ENCODE results near the gene DYNC1LI1.

Gene DYNC1LI1

DNA sequence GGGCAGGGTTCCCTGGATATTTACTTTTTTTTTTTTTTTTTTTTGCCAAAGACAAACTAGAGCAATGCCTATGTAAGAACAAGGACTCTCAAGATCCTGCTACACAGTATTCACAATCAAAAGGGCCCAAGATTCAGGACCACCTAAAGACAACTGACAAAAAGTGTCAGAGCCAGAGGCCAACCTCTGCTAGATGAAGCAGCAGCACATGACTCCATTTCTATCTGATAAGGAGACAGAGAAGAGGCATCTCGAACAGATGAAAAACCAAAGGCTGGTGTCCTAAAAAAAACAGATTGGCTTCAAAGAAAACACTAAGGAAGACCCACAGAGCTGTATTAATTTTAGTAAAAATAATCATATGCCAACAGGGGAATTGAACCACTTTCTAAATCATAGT lies 88.0 kb downstream of the DYNC1LI1 start:
- no peak for DNase-seq (ENCODE audit: low spot score)
- TF ChIP-seq, protein P1, sequence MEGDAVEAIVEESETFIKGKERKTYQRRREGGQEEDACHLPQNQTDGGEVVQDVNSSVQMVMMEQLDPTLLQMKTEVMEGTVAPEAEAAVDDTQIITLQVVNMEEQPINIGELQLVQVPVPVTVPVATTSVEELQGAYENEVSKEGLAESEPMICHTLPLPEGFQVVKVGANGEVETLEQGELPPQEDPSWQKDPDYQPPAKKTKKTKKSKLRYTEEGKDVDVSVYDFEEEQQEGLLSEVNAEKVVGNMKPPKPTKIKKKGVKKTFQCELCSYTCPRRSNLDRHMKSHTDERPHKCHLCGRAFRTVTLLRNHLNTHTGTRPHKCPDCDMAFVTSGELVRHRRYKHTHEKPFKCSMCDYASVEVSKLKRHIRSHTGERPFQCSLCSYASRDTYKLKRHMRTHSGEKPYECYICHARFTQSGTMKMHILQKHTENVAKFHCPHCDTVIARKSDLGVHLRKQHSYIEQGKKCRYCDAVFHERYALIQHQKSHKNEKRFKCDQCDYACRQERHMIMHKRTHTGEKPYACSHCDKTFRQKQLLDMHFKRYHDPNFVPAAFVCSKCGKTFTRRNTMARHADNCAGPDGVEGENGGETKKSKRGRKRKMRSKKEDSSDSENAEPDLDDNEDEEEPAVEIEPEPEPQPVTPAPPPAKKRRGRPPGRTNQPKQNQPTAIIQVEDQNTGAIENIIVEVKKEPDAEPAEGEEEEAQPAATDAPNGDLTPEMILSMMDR (IDR thresholded peaks at IDR 0.05; ENCODE audit: extremely low read depth, insufficient read depth, missing control alignments) = no peak
- in situ Hi-C loops (cut with MboI; ENCODE audit: low pct_unique_long_range_greater_than_20kb, low sequenced_read_pairs, unreplicated experiment) = no loop called here

DNA sequence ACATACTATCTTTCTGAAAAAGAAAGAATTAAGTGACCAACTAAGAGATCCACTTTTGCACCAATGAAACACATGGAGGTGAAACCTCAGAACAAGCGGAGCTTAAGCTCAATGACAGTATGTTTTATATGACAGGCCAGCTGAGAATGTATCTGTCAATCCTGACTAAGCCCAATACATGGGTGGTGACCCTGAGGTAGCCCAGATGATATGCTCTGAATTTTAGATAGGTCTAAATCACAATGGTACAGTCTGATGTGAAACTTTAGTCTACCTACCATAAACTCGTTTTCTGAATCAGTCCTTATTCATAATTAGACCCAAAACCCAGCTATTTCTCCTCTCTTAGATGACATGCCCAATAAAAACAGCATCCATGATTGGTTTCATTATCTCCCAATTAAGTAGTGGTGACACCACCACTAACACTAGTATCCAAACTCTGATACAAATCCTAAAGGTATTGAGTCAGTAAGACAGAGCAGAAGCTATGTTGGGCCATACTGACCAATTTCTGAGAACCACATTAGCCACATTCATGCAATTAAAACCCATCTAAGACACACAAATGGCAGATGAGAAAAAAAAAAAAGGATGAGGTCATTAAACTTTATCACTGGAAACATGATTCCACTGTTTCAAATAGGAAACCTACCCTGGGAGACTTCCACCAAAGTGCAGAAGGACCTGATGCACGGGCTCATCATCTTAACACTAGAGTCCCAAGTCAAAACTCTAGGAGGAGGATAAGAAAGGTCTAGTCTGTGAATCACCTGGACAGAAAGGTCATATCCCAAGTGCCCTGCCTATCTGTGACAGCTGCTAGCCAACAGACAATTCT lies 88.6 kb downstream of the DYNC1LI1 start:
- TF ChIP-seq, protein P1 (IDR thresholded peaks at IDR 0.05; ENCODE audit: extremely low read depth, insufficient read depth, missing control alignments) = no peak
- in situ Hi-C loops (cut with MboI; ENCODE audit: low pct_unique_long_range_greater_than_20kb, low sequenced_read_pairs, unreplicated experiment) = no loop called here
- DNase-seq (ENCODE audit: low spot score) = no peak

DNA sequence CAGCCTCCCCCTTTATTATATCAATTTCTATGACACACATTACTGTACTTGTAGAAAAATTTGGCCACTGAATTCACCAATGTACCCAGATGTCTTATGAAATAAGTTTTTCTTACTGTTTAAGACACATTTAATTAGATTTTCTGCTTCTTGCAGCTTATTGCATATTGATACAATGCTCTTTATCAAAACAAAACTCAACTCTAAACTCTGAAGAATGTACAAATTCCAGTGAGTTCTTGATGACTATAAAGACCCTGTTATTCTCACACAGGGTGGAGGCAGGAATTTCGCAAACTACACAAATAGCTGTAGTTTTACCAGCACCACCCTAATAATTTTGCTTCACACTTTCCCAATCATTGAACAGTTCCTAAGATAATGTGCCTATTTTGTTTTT lies 90.1 kb downstream of the DYNC1LI1 start:
- DNase-seq (ENCODE audit: low spot score) = no peak
- TF ChIP-seq, protein P1 (IDR thresholded peaks at IDR 0.05; ENCODE audit: extremely low read depth, insufficient read depth, missing control alignments) = no peak
- in situ Hi-C loops (cut with MboI; ENCODE audit: low pct_unique_long_range_greater_than_20kb, low sequenced_read_pairs, unreplicated experiment) = no loop called here
